ENCODE results near the gene MAPK8IP2. TPM values are rescaled to one million over a fixed set of nuclear protein-coding genes. Genes with fewer than 3 reads are reported as not detected.
A peak's percentile ranks its signal among the peaks of the same experiment; 100 is the strongest.

Gene MAPK8IP2
- total RNA-seq, 1 donor: 0.36 TPM

- H2AFZ ChIP-seq (ENCODE audit: low read length): peak overlapping the region; percentile 97
- H3K27ac ChIP-seq (ENCODE audit: low read depth, low read length): no peak overlapping the region
- H3K4me1 ChIP-seq (ENCODE audit: insufficient read depth, low read length): peaks cover 7% of the 10 kb centered on the region
- no peaks in the 10 kb centered on the region for H3K79me2 ChIP-seq (ENCODE audit: insufficient read depth, low read length)
- no peaks in the 10 kb centered on the region for H3K36me3 ChIP-seq (ENCODE audit: insufficient read depth, low read length)
- H3K27me3 ChIP-seq (ENCODE audit: insufficient read depth, low read length): peaks cover 9% of the 10 kb centered on the region
- H4K20me1 ChIP-seq (ENCODE audit: insufficient read depth, low read length): no peaks in the 10 kb centered on the region
- TF ChIP-seq CTCF (IDR thresholded peaks at IDR 0.05; ENCODE audit: extremely low read depth, low read depth, low read length): no peak
- H3K4me2 ChIP-seq (ENCODE audit: insufficient read depth, low read length): peak overlapping the region; percentile 99
- peak overlapping the region; percentile 89 for H3K4me3 ChIP-seq (ENCODE audit: insufficient read depth, low read length)
- DNase-seq (ENCODE audit: insufficient read length, low spot score, missing footprints): peak; percentile 44
- no peaks in the 10 kb centered on the region for H3K9me3 ChIP-seq (ENCODE audit: low read depth, low read length)
Measured at GRCh38 chr22:50563413-50564160, 37.0 kb upstream of the MAPK8IP2 start.

GRCh38 chr22:50564289-50564688, 36.3 kb upstream of the MAPK8IP2 start:
- Histone ChIP-seq H3K4me3 (ENCODE audit: insufficient read depth, low read length) (no peak overlapping the region), H3K27ac (ENCODE audit: low read depth, low read length) (no peak overlapping the region), H3K4me2 (ENCODE audit: insufficient read depth, low read length) (no peak overlapping the region), H3K36me3 (ENCODE audit: insufficient read depth, low read length) (no peaks in the 10 kb centered on the region), H3K9me3 (ENCODE audit: low read depth, low read length) (no peaks in the 10 kb centered on the region), H3K79me2 (ENCODE audit: insufficient read depth, low read length) (no peaks in the 10 kb centered on the region), H2AFZ (ENCODE audit: low read length) (no peak overlapping the region), H4K20me1 (ENCODE audit: insufficient read depth, low read length) (no peaks in the 10 kb centered on the region), H3K4me1 (ENCODE audit: insufficient read depth, low read length) (peaks cover 7% of the 10 kb centered on the region), H3K27me3 (ENCODE audit: insufficient read depth, low read length) (peaks cover 9% of the 10 kb centered on the region)
- DNase-seq (ENCODE audit: insufficient read length, low spot score, missing footprints): peak; percentile 11
- no peak for TF ChIP-seq CTCF (IDR thresholded peaks at IDR 0.05; ENCODE audit: extremely low read depth, low read depth, low read length)

- no peak overlapping the region for H3K4me3 ChIP-seq (ENCODE audit: insufficient read depth, low read length)
- no peaks in the 10 kb centered on the region for H3K36me3 ChIP-seq (ENCODE audit: insufficient read depth, low read length)
- TF ChIP-seq CTCF (IDR thresholded peaks at IDR 0.05; ENCODE audit: extremely low read depth, low read depth, low read length): no peak
- peaks cover 9% of the 10 kb centered on the region for H3K27me3 ChIP-seq (ENCODE audit: insufficient read depth, low read length)
- no peaks in the 10 kb centered on the region for H4K20me1 ChIP-seq (ENCODE audit: insufficient read depth, low read length)
- peaks cover 7% of the 10 kb centered on the region for H3K4me1 ChIP-seq (ENCODE audit: insufficient read depth, low read length)
- no peak overlapping the region for H3K4me2 ChIP-seq (ENCODE audit: insufficient read depth, low read length)
- H3K79me2 ChIP-seq (ENCODE audit: insufficient read depth, low read length): no peaks in the 10 kb centered on the region
- peak; percentile 49 for DNase-seq (ENCODE audit: insufficient read length, low spot score, missing footprints)
- no peak overlapping the region for H2AFZ ChIP-seq (ENCODE audit: low read length)
- no peaks in the 10 kb centered on the region for H3K9me3 ChIP-seq (ENCODE audit: low read depth, low read length)
- H3K27ac ChIP-seq (ENCODE audit: low read depth, low read length): no peak overlapping the region
Measured at GRCh38 chr22:50567721-50568252, 32.8 kb upstream of the MAPK8IP2 start.

- Histone ChIP-seq H3K36me3 (ENCODE audit: insufficient read depth, low read length) (no peaks in the 10 kb centered on the region), H4K20me1 (ENCODE audit: insufficient read depth, low read length) (no peaks in the 10 kb centered on the region), H3K27ac (ENCODE audit: low read depth, low read length) (no peak overlapping the region), H3K4me3 (ENCODE audit: insufficient read depth, low read length) (no peak overlapping the region), H3K4me1 (ENCODE audit: insufficient read depth, low read length) (peaks cover under 1% of the 10 kb centered on the region), H3K27me3 (ENCODE audit: insufficient read depth, low read length) (peaks cover 9% of the 10 kb centered on the region), H2AFZ (ENCODE audit: low read length) (no peak overlapping the region), H3K79me2 (ENCODE audit: insufficient read depth, low read length) (no peaks in the 10 kb centered on the region), H3K9me3 (ENCODE audit: low read depth, low read length) (no peaks in the 10 kb centered on the region), H3K4me2 (ENCODE audit: insufficient read depth, low read length) (no peak overlapping the region)
- peak; percentile 30 for DNase-seq (ENCODE audit: insufficient read length, low spot score, missing footprints)
- no peak for TF ChIP-seq CTCF (IDR thresholded peaks at IDR 0.05; ENCODE audit: extremely low read depth, low read depth, low read length)
Measured at GRCh38 chr22:50568626-50569025, 32.0 kb upstream of the MAPK8IP2 start.
